HG02678 (cell line): Measurements from ENCODE around the gene CBL.
A peak's percentile ranks its signal among the peaks of the same experiment; 100 is the strongest.

Experiments
- ATAC-seq: cut with Tn5 transposase; IDR thresholded peaks from one replicate; pipeline ENCODE4 v1.9.1; 2021; ENCODE audit warnings: mild to moderate bottlenecking, moderate library complexity; ENCODE audit not compliant: unreplicated experiment

The CBL gene

GRCh38 chr11:119306373-119306890 is 100.3 kb downstream of the CBL start:
- no peak for ATAC-seq

GRCh38 chr11:119307219-119307618 is 101.1 kb downstream of the CBL start:
- ATAC-seq: no peak

DNA sequence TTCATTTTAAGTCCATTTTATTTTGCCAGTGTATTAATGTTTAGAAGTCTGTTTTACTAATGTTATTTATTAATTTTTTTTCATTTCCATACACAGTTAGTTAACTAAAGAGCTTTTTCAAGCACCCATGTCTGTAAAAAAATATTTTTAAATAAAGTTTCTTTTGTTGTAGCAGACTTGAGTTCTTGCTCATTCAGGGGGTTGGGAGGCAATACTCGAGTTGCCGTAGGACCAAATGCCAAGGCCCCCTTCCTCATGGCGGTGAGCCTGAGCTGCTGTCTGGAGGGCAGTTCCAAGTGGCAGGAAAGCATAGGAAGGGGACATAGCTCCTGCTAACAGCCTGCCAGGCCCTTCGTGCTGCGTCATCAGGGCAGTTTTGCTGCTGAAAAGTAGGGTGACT is 101.8 kb downstream of the CBL start:
- no peak for ATAC-seq

GRCh38 chr11:119309411-119309810 is 103.3 kb downstream of the CBL start:
- ATAC-seq: no peak

- no peak for ATAC-seq
These were observed 104.0 kb downstream of the CBL start for GRCh38 chr11:119309953-119310681.

GRCh38 chr11:119310682-119311052 is 104.5 kb downstream of the CBL start:
- ATAC-seq: no peak

- no peak for ATAC-seq
These were observed 108.6 kb downstream of the CBL start for GRCh38 chr11:119314726-119315125.

- peak; percentile 48 for ATAC-seq
These were observed 109.2 kb downstream of the CBL start for GRCh38 chr11:119315131-119316015.

DNA sequence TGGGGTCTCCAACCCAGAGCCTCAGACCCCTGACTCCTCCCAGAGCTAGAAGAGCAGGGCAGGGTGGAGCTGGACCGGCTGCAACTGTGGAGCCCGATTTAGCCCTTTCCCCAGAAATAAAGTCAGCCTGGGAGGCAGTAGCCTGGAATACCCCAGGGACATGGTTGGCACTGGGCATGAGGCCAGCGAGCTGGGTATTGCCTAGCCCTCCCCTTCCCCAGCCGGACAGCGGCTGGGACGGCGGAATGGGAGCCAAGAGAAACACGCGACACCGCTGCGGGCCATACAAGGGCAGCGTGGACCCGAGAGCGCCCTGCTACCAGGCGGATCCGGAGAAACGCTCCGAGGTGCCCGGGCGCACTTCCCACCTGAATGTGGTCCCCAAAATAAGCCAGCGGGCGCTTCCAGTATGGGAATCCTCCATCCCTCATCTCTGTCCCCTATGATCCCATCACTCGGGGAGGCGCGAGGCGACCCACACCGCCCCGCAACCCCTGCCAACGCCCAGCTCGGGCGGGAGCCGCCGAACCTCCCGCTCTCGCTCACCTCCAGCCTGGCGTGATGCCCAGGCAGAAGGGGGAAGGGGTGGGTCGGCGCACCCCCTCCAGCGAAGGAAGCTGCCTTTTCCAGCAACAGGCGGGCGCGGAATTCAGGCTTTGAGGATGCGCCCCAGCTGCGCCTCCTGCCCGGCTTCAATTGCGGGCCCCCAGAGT is 110.0 kb downstream of the CBL start:
- ATAC-seq: no peak

GRCh38 chr11:119316729-119317591 is 110.8 kb downstream of the CBL start, which contains the start of gene MCAM:
Gene MCAM, minus strand, starts transcription at chr11:119317130. Its CDS starts 29 bp downstream, at chr11:119317101.
- no peak for ATAC-seq

GRCh38 chr11:119317592-119318239 is 111.6 kb downstream of the CBL start:
- no peak for ATAC-seq

- ATAC-seq: no peak
These were observed 112.3 kb downstream of the CBL start for GRCh38 chr11:119318240-119319135.

GRCh38 chr11:119319136-119319699 is 113.1 kb downstream of the CBL start:
- ATAC-seq: no peak

- no peak for ATAC-seq
These were observed 113.6 kb downstream of the CBL start for GRCh38 chr11:119319700-119320239.

DNA sequence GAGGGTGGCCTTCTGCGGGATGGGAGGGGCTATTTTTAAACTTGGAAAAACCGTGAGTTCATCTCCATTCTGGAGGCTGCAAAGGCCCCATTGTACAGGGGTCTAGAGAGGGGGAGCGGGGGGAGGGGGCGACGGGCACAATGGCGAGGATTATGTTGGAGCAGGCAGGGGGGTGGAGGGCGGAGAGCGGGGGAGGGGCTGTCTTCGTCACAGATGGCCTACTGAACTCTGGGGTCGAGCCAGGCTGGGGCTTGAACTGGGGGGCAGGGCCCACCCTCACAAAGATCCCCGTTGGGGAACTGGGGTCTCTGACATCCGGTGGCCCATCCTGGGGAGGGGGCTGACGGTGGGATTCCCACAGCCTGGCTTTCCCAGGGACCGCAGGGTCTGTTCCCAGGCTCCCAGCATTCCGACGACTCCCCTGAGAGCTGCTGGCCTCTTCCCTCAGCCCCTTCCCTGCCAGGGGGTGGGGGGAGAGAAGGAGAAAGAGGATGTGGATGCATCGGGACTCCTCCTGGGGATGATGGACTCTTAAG is 114.2 kb downstream of the CBL start:
- no peak for ATAC-seq

DNA sequence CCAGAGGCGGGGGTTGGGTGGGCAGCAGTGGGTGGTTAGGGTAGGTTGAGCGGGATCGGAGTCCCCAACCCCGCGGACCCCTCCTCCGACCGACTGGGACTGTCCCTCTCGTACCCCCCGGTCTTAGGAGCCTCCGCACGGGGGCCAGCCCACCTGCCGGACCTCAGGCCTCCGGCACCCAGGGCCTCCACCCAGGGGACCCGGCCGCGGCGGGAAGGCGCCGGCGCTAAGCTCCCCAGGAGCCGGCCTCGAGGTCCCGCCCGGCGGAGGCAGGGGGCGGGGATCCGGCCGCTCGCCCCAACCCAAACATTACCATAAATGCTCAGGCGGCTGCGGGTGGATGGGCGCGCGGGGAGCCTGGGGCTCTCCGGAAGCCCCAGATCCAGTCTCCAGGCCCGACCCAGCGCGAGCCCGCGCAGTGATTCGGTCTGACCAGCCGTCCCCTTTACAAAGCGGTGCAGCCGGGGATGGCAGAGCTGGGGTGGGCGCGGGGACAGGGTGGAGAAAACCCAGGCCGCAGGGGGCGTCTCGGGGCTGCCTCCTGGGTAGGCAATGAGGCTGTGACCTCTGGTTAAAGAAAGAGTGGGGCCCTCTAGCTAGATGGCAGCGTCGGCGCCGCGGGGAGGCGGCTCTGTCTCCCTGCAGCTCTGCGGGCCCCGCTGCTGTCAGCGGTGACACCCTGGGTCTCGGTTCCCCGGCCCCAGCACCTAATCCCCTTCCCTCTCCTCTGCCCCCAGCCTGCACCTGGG is 114.8 kb downstream of the CBL start:
- peak; percentile 48 for ATAC-seq

DNA sequence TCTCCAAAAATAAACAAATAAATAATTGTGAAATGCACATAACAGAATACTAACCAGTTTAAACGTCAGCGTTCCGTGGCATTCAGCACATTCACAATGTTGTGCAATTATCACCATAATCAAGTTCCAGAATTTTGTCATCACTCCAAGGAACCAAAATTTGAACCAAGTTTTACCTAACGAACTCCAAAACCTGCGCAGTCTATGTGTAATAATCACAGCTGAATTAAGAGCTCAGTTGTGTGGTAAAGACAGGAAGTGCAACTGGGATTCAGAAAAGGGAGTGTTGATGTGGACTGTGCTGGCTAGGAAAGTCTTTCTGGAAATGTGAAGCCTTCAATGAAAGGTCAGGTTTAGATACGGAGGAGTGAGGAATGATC is 116.2 kb downstream of the CBL start:
- ATAC-seq: no peak
